IPS DF 4.7 (cell line): ENCODE results near the gene CLEC5A.
"Not testable (repeated sequence)": the region's sequence is repeated elsewhere in the genome, so short reads cannot be mapped to it uniquely, and the experiment has no call there.

ENCODE experiments used
- DNase-seq: peaks from one replicate; pipeline ENCODE4 v3.0.0-alpha.2; 2013; ENCODE audit warnings: low spot score; ENCODE audit errors: extremely low read depth

Gene CLEC5A

GRCh38 chr7:141949021-141949420 is 2.2 kb upstream of the CLEC5A start:
- no peak for DNase-seq

GRCh38 chr7:141945356-141945755 is 1.4 kb downstream of the CLEC5A start:
- no peak for DNase-seq

- DNase-seq: no peak
Observed at GRCh38 chr7:141944811-141945210, 2.0 kb downstream of the CLEC5A start.

- no peak for DNase-seq
Observed at GRCh38 chr7:141943846-141944245, 2.9 kb downstream of the CLEC5A start.

GRCh38 chr7:141941075-141941474 is 5.7 kb downstream of the CLEC5A start:
- no peak for DNase-seq

GRCh38 chr7:141930211-141930610 is 16.6 kb downstream of the CLEC5A start:
- DNase-seq: no peak

GRCh38 chr7:141928845-141929195 is 18.0 kb downstream of the CLEC5A start:
- no peak for DNase-seq

GRCh38 chr7:141928146-141928844 is 18.5 kb downstream of the CLEC5A start:
- DNase-seq: no peak

GRCh38 chr7:141920281-141920680 is 26.5 kb downstream of the CLEC5A start:
- no peak for DNase-seq

- no peak for DNase-seq
Observed at GRCh38 chr7:141916099-141916498, 30.7 kb downstream of the CLEC5A start, which contains the start of gene OR9A4. OR9A4 (plus strand) TSS chr7:141916399; CDS start chr7:141918876, 2,477 bp downstream.

- DNase-seq: no peak
Observed at GRCh38 chr7:141915565-141915964, 31.2 kb downstream of the CLEC5A start.

GRCh38 chr7:141911391-141911790 is 35.4 kb downstream of the CLEC5A start:
- no peak for DNase-seq

GRCh38 chr7:141906285-141906684 is 40.5 kb downstream of the CLEC5A start:
- DNase-seq: no peak

- DNase-seq: not testable (repeated sequence)
Observed at GRCh38 chr7:141899366-141899765, 47.4 kb downstream of the CLEC5A start.

- no peak for DNase-seq
Observed at GRCh38 chr7:141891336-141891735, 55.4 kb downstream of the CLEC5A start.

GRCh38 chr7:141889321-141889720 is 57.5 kb downstream of the CLEC5A start:
- no peak for DNase-seq

- no peak for DNase-seq
Observed at GRCh38 chr7:141884539-141885225, 62.1 kb downstream of the CLEC5A start.

- DNase-seq: no peak
Observed at GRCh38 chr7:141880960-141881359, 65.8 kb downstream of the CLEC5A start.

- no peak for DNase-seq
Observed at GRCh38 chr7:141877365-141877764, 69.4 kb downstream of the CLEC5A start.
